ENCODE data around the gene MEGF6. TPM values are rescaled to one million over a fixed set of nuclear protein-coding genes. Genes with fewer than 3 reads are reported as not detected.

The MEGF6 gene
- total RNA-seq, 1 experiment from 2014 or later, result 21.3 TPM

DNA sequence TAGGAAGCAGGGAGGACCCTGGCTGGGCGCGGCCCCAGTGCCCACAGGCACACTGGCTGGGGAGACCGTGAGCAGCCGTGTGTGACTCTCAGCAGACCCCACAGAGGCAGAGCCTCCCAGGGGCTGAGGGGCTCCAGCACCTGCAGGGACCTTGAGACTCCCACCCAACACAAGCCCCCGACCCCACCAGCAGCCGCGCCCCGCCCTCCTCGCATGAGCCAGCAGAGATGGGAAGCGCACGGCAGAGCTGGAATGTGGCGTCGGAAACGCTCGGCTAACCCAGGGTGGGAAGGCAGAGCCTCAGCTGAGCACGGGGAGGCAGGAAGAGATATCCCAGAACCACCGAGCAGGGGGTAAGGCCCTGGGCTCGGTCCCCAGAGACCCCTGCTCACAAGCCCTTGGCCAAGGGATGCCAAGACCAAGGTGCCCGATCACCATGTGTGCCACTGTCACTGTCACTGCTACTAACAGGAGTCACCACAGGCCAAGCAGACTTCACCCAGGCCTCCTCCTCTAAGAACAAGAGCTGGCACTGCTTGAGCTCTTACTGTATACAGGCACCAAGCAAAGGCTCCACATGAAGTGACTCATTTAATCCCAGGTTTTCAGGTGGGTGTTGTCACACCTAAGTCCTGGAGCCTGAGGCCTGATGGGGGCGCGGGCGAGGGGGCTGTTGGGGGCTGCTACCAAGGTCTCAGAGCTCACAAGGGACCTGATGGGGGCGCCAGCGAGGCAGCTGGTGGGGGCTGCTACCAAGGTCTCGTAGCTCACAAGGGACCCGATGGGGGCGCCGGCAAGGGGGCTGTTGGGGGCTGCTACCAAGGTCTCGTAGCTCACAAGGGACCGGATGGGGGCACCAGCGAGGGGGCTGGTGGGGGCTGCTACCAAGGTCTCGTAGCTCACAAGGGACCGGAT is 20.1 kb downstream of the MEGF6 start:
- peaks cover under 1% of the 10 kb centered on the region for H3K9me3 ChIP-seq (ENCODE audit: control insufficient read depth, low read depth, low read length)
- H2BK12ac ChIP-seq (ENCODE audit: insufficient read length, low read depth, low read length), result no peak overlapping the region
- H3K27me3 ChIP-seq (ENCODE audit: insufficient read depth, low read length), result no peaks in the 10 kb centered on the region
- no peak overlapping the region for H4K91ac ChIP-seq (ENCODE audit: insufficient read length, low read depth, low read length)
- Mint-ChIP-seq H3K4me1 (peaks cover 6 to 32% of the 10 kb centered on the region in 2 experiments), H3K36me3 (ENCODE audit: insufficient read depth in 1 of 3, low read depth in 3 of 3) (peaks cover 0 to 5% (median 2%) of the 10 kb centered on the region in 3 experiments; a peak in 2 of 7 replicates), H3K27me3 (ENCODE audit: low read depth) (no peaks in the 10 kb centered on the region), H3K9me3 (no peaks in the 10 kb centered on the region), H3K27ac (no peak overlapping the region), H3K4me3 (no peak overlapping the region)
- H3K23ac ChIP-seq (ENCODE audit: insufficient read length, low read depth, low read length), result no peak overlapping the region
- no peaks in the 10 kb centered on the region for H3K23me2 ChIP-seq (ENCODE audit: insufficient read length, low read depth, low read length, poor library complexity, severe bottlenecking)
- no peak overlapping the region for H2AFZ ChIP-seq (ENCODE audit: low read length)
- no peak overlapping the region for H3K4me2 ChIP-seq (ENCODE audit: insufficient read depth, insufficient read length, low read length)
- no peak overlapping the region for H3K18ac ChIP-seq (ENCODE audit: insufficient read length, low read depth, low read length)
- no peaks in the 10 kb centered on the region for H3K79me2 ChIP-seq (ENCODE audit: insufficient read depth, low read length)
- no peak overlapping the region for H2BK20ac ChIP-seq (ENCODE audit: low read depth, low read length, poor library complexity, severe bottlenecking)
- H3T11ph ChIP-seq (ENCODE audit: low read length), result no peak overlapping the region
- no peak overlapping the region for H2BK5ac ChIP-seq (ENCODE audit: insufficient read length, low read length)
- H3K27ac ChIP-seq (ENCODE audit: insufficient read length, low read depth, low read length), result no peak overlapping the region
- H2AK5ac ChIP-seq (ENCODE audit: insufficient read length, low read length), result no peak overlapping the region
- no peak overlapping the region for H2BK120ac ChIP-seq (ENCODE audit: low read depth, low read length, poor library complexity, severe bottlenecking)
- WGBS (ENCODE audit: extremely low coverage, insufficient read length, low lambda C conversion rate), result no CpG with 5 or more reads among the region's 33 CpGs
- no peak overlapping the region for H3K56ac ChIP-seq (ENCODE audit: insufficient read length, low read depth, low read length)
- peak; percentile 63 for DNase-seq
- H2BK15ac ChIP-seq (ENCODE audit: low read depth, low read length), result no peak overlapping the region
- H3K4me1 ChIP-seq (ENCODE audit: insufficient read depth, low read length), result no peaks in the 10 kb centered on the region
- H3K4ac ChIP-seq (ENCODE audit: low read depth, low read length), result no peak overlapping the region
- H3K79me1 ChIP-seq (ENCODE audit: insufficient read depth, low read depth, low read length, poor library complexity, severe bottlenecking), result no peaks in the 10 kb centered on the region
- H4K20me1 ChIP-seq (ENCODE audit: control insufficient read depth, insufficient read depth, insufficient read length), result no peaks in the 10 kb centered on the region
- H3K14ac ChIP-seq (ENCODE audit: insufficient read depth, low read length), result no peak overlapping the region; the same call in 1 of the 2 replicates
- no peak overlapping the region for H4K8ac ChIP-seq (replicated peaks; ENCODE audit: insufficient read length, low read depth, low read length)
- H3K9ac ChIP-seq (ENCODE audit: extremely low read depth, insufficient read length, low read length), result no peak overlapping the region
- TF ChIP-seq, protein P1, sequence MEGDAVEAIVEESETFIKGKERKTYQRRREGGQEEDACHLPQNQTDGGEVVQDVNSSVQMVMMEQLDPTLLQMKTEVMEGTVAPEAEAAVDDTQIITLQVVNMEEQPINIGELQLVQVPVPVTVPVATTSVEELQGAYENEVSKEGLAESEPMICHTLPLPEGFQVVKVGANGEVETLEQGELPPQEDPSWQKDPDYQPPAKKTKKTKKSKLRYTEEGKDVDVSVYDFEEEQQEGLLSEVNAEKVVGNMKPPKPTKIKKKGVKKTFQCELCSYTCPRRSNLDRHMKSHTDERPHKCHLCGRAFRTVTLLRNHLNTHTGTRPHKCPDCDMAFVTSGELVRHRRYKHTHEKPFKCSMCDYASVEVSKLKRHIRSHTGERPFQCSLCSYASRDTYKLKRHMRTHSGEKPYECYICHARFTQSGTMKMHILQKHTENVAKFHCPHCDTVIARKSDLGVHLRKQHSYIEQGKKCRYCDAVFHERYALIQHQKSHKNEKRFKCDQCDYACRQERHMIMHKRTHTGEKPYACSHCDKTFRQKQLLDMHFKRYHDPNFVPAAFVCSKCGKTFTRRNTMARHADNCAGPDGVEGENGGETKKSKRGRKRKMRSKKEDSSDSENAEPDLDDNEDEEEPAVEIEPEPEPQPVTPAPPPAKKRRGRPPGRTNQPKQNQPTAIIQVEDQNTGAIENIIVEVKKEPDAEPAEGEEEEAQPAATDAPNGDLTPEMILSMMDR (conservative IDR thresholded peaks at IDR 0.05), result peak; percentile 55
- no peak overlapping the region for H4K5ac ChIP-seq (ENCODE audit: insufficient read length, low read depth, low read length)
